ENCODE measurements around the gene TRMT10B.

DNA sequence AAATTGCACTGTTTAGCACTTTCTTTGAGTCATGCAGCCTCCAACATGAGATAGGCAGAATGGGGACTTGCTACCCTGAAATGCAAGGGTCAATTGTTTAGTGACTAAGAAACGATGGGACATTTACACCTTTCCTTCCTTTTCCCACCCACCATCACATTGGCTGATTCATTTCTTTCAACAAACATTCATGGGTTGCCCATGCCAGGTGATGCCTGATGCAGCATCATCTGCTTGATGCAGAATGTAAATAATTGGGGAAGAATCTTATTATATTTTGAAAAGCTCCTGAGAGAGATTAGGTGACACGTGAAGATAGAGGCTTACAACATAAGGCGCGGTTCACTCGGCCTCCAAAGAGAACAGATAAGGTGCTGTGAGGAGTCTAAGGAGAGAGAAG lies 4.5 kb upstream of the TRMT10B start:
- no peak for TF ChIP-seq STAT3 (IDR thresholded peaks at IDR 0.05; ENCODE audit: low read depth, low read length)
- TF ChIP-seq, protein P1, sequence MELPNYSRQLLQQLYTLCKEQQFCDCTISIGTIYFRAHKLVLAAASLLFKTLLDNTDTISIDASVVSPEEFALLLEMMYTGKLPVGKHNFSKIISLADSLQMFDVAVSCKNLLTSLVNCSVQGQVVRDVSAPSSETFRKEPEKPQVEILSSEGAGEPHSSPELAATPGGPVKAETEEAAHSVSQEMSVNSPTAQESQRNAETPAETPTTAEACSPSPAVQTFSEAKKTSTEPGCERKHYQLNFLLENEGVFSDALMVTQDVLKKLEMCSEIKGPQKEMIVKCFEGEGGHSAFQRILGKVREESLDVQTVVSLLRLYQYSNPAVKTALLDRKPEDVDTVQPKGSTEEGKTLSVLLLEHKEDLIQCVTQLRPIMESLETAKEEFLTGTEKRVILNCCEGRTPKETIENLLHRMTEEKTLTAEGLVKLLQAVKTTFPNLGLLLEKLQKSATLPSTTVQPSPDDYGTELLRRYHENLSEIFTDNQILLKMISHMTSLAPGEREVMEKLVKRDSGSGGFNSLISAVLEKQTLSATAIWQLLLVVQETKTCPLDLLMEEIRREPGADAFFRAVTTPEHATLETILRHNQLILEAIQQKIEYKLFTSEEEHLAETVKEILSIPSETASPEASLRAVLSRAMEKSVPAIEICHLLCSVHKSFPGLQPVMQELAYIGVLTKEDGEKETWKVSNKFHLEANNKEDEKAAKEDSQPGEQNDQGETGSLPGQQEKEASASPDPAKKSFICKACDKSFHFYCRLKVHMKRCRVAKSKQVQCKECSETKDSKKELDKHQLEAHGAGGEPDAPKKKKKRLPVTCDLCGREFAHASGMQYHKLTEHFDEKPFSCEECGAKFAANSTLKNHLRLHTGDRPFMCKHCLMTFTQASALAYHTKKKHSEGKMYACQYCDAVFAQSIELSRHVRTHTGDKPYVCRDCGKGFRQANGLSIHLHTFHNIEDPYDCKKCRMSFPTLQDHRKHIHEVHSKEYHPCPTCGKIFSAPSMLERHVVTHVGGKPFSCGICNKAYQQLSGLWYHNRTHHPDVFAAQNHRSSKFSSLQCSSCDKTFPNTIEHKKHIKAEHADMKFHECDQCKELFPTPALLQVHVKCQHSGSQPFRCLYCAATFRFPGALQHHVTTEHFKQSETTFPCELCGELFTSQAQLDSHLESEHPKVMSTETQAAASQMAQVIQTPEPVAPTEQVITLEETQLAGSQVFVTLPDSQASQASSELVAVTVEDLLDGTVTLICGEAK (IDR thresholded peaks at IDR 0.05; ENCODE audit: borderline replicate concordance), result no peak
- no peak for TF ChIP-seq GATAD2B (conservative IDR thresholded peaks at IDR 0.05; ENCODE audit: low read depth)
- TF ChIP-seq, protein P2, sequence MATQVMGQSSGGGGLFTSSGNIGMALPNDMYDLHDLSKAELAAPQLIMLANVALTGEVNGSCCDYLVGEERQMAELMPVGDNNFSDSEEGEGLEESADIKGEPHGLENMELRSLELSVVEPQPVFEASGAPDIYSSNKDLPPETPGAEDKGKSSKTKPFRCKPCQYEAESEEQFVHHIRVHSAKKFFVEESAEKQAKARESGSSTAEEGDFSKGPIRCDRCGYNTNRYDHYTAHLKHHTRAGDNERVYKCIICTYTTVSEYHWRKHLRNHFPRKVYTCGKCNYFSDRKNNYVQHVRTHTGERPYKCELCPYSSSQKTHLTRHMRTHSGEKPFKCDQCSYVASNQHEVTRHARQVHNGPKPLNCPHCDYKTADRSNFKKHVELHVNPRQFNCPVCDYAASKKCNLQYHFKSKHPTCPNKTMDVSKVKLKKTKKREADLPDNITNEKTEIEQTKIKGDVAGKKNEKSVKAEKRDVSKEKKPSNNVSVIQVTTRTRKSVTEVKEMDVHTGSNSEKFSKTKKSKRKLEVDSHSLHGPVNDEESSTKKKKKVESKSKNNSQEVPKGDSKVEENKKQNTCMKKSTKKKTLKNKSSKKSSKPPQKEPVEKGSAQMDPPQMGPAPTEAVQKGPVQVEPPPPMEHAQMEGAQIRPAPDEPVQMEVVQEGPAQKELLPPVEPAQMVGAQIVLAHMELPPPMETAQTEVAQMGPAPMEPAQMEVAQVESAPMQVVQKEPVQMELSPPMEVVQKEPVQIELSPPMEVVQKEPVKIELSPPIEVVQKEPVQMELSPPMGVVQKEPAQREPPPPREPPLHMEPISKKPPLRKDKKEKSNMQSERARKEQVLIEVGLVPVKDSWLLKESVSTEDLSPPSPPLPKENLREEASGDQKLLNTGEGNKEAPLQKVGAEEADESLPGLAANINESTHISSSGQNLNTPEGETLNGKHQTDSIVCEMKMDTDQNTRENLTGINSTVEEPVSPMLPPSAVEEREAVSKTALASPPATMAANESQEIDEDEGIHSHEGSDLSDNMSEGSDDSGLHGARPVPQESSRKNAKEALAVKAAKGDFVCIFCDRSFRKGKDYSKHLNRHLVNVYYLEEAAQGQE (IDR thresholded peaks at IDR 0.05; ENCODE audit: low read depth, low read length), result no peak
- no peak for TF ChIP-seq TAF1 (IDR thresholded peaks at IDR 0.05; ENCODE audit: borderline replicate concordance, low read depth, low read length)
- no peak for TF ChIP-seq CBFB (IDR thresholded peaks at IDR 0.05; ENCODE audit: low read depth)
- TF ChIP-seq, protein P3, sequence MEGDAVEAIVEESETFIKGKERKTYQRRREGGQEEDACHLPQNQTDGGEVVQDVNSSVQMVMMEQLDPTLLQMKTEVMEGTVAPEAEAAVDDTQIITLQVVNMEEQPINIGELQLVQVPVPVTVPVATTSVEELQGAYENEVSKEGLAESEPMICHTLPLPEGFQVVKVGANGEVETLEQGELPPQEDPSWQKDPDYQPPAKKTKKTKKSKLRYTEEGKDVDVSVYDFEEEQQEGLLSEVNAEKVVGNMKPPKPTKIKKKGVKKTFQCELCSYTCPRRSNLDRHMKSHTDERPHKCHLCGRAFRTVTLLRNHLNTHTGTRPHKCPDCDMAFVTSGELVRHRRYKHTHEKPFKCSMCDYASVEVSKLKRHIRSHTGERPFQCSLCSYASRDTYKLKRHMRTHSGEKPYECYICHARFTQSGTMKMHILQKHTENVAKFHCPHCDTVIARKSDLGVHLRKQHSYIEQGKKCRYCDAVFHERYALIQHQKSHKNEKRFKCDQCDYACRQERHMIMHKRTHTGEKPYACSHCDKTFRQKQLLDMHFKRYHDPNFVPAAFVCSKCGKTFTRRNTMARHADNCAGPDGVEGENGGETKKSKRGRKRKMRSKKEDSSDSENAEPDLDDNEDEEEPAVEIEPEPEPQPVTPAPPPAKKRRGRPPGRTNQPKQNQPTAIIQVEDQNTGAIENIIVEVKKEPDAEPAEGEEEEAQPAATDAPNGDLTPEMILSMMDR (IDR thresholded peaks at IDR 0.05 in 2 of 3, conservative IDR thresholded peaks at IDR 0.05 in 1 of 3; ENCODE audit: control insufficient read depth in 2 of 3, extremely low read depth in 1 of 3, insufficient read depth in 1 of 3, low read depth in 3 of 3, low read length in 3 of 3), result no peak
- TF ChIP-seq ZNF384 (IDR thresholded peaks at IDR 0.05; ENCODE audit: borderline replicate concordance, low read depth, low read length), result no peak
- TF ChIP-seq SUPT20H (IDR thresholded peaks at IDR 0.05; ENCODE audit: borderline replicate concordance, control insufficient read depth, low read depth, low read length), result no peak
